GM19328 (cell line): ENCODE measurements around the gene DPYSL5.

ENCODE experiments used
- ATAC-seq: cut with Tn5 transposase; IDR thresholded peaks from one replicate; pipeline ENCODE4 v1.9.1; 2021; ENCODE audit warnings: mild to moderate bottlenecking, moderate library complexity; ENCODE audit not compliant: unreplicated experiment

The DPYSL5 gene

DNA sequence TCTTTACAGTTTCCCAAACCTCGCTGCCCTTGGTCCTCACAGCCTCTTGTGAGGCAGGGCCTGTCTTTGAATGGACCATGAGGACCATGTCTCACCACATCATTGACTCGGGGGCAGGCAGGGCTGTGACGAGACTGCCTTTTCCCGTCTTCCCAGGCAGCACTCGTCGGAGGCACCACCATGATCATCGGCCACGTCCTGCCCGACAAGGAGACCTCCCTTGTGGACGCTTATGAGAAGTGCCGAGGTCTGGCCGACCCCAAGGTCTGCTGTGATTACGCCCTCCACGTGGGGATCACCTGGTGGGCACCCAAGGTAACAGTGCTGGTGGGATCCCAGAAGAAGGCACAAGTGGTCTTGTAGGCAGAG, 76.8 kb downstream of the DPYSL5 start:
- ATAC-seq: no peak

DNA sequence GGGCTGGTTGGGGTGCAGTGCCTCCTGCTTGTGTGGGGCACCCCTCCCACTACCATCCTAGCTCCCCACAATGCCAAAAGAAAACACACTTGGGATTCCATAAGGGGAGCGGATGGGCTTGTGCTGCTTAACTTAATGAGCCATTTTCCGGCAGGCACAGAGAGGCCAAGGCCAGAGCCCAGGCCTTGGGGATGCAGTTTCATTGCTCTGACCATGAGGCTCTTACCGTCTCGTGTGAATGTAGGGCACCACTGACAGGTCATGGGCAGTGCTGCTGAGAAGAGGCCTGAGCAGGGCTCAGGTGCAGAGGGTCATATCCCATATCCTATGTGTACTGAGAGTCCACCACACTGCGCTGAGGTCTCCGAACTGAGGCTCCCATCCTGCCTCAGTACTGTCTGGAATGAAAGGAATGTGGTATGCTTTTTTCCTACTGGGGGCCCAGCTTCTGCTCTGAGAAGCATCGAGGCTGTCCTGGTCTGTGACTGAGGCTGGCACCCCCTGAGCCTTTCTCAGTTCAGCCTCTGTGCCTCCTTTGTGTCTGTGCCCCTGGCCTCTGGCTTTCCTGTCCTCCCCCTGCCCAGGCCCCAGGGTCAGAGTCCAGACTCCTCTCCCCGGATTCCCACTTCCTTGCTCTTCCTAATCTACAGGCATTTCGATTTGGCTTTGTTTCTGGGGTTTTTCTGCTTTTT, 77.3 kb downstream of the DPYSL5 start:
- ATAC-seq: no peak

DNA sequence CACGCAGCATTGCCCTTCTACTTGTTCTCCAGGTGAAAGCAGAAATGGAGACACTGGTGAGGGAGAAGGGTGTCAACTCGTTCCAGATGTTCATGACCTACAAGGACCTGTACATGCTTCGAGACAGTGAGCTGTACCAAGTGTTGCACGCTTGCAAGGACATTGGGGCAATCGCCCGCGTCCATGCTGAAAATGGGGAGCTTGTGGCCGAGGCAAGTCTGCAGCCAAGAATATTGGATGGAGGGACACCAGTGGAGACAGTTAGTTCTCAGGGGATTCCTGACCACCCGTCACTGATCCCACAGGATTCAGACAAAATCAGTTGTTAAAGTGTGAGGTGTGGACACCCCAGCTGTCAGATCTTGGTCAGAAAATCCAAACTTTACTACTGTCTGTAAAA, 79.3 kb downstream of the DPYSL5 start:
- ATAC-seq: no peak

DNA sequence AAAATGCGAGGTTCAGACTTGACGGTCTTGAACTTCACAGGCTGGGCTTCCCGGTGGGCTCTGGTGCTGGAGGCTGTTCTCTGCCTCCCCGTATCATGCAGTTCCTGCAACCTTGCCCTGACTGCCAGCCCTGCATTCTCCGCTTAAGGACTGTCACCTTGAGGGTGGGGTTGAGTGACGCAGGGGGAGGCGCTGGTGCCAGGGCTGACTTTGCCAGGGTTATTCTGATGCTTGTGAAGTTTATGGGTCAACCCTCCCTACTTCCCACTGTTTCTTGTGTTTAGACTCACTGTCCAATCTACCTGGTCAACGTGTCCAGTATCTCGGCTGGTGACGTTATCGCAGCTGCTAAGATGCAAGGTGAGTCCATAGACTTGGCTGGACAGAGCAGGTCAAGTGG, 85.0 kb downstream of the DPYSL5 start:
- no peak for ATAC-seq

DNA sequence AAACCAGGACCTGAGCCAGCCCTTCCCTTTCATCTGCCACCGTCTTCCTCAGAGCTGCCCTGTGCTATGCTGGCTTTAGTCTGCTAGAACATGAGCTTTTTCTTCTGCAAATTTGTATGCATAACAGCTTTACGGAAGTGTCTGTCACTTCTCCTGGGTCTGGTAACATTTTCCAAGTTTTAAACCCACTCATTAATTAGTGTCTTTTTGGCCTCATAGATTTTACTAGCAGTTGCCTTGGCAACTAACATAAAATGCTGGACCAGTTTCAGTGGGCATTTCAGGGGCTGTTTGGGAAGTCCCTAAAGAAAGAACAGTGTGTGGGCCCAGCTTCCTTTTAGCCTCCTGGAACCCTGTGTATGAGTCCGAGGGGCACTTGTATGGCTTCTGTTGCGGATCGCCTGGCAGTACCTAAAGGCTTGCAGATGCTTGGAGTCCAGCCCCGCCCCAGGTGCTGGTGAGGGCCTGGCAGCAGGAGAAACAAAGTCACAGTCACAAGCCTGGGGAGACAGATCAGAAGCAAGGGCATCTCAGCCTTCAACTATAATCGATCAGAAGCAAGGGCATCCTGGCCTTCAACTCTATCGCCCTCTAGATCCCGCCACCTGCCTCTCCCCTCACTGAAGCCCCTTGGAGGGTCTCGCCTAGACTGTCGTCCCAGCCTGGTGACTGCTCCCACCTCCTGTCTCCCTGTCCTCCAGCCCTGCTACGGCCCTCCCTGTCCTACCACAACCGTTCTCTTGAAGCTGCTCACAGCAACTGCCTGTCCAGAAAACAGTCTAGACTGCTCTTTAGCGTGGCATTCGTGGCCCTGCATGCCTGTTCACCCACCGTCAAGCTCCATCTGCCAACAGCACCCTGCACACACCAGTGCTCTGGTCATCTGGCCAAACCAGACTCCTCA, 85.8 kb downstream of the DPYSL5 start:
- ATAC-seq: no peak

DNA sequence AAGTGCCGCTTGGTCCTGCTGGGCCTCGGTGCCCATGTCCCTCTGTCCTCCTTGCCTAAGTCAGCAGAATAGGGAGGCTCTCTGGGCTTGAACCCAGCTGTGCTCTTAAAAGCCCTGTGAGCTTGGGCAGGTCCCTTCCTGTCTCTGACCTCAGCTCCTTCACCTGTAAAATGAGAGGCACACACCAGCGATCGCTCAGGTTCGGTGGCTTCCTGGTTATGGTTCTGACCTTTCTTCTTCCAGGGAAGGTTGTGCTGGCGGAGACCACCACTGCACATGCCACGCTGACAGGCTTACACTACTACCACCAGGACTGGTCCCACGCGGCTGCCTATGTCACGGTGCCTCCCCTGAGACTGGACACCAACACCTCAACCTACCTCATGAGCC, 86.4 kb downstream of the DPYSL5 start:
- no peak for ATAC-seq

DNA sequence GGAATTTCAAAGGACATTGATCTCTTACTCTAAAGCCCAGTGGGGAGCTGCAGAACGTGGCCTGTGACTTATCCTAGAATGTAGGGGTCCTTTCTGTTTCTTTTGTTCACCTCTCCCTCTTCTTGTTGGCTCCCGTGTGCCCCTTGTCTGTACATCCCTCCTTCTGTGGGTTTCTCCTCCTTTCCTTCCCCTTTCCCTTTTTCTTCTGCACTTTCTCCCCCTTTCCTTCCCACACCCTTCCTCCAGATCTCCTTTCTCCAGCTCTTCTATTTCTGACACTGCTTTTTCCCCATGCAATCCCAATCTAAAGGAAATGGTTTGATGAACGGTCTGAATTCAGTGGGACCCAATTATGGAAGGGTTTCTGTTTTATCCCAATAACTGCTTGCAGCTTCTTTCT, 87.1 kb downstream of the DPYSL5 start:
- ATAC-seq: no peak

DNA sequence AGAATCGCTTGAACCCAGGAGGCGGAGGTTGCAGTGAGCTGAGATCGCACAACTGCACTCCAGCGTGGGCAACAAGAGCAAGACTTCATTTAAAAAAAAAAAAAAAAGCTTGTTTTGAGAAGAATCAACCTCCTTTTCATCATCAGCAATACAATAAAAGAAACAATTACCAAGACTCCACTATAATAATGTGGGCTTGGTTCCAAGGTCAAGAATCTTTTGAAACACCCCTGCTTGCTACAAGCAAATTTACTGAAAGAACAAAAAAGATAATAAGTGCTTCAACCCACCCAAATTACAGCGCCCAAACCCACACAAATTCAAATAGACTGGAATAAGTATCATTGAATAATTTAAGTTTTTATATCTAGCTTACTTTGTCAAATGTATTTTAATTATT, 88.9 kb downstream of the DPYSL5 start:
- ATAC-seq: no peak

DNA sequence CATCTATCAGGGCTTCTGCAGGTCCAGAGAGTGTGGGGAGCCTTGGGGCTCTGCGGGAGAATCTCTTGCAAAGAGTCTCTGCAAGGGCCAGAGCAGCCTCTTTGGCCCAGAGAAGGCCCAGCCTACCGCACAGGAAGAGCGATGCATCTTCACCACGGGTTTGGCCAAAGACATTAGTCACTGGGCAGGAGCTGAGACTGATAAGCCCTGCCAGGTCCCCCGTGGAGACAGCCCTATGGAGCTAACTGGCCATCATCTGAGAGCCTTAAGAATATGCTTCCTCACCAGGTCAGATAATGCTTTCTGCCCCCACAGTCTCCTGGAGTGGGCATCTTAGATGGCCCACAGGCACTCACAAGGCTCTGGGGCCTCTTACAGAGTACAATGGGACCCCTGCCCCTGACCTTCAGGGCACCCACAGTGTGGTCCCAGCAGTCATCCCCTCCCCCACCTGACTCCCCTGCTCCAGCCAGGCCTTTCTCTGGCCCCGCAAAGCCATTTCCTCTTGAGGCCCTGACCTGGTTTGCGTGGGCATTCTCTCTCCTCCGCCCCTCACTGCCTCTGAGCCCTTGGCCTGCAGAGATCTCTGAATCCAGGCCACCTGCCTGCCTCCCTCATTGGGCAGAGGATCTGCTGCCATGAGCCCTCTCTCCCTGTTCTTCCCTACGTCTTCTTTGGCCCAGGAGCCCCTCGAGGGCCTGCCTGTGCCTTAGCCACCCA, 90.6 kb downstream of the DPYSL5 start:
- ATAC-seq: no peak

DNA sequence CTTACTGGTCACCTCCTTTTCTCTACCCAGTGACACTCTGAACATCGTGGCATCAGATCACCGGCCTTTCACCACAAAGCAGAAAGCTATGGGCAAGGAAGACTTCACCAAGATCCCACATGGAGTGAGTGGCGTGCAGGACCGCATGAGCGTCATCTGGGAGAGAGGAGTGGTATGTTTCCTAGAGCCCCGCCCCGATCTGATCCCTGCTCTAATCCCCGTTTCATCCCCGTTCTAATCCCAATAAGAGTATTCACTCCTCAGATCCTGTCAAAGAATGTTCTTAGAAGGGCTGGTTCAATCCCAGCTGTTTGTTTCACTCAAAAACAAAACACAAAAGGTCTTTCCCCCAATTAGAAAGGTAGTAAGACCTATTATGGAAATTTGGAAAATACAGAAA, 92.1 kb downstream of the DPYSL5 start:
- ATAC-seq: no peak

DNA sequence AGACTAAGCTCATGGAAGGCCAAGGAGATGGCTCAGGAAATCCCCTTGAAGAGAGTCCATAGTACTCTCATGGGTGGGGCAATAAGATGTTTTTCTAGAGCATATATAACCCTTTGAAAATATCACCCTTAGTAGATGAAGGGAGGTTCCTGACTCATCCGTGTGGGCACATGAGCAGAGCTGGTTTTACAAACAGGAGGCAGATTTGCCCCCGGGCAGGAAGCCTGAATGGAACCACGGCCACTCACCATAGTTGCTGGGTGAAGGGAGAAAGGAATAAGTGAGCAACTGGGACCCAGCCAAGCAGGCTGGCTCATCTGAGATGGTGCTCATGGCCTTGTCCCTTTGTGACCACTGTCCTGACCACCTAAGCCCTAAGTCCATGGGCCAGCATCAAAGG, 93.6 kb downstream of the DPYSL5 start:
- no peak for ATAC-seq

DNA sequence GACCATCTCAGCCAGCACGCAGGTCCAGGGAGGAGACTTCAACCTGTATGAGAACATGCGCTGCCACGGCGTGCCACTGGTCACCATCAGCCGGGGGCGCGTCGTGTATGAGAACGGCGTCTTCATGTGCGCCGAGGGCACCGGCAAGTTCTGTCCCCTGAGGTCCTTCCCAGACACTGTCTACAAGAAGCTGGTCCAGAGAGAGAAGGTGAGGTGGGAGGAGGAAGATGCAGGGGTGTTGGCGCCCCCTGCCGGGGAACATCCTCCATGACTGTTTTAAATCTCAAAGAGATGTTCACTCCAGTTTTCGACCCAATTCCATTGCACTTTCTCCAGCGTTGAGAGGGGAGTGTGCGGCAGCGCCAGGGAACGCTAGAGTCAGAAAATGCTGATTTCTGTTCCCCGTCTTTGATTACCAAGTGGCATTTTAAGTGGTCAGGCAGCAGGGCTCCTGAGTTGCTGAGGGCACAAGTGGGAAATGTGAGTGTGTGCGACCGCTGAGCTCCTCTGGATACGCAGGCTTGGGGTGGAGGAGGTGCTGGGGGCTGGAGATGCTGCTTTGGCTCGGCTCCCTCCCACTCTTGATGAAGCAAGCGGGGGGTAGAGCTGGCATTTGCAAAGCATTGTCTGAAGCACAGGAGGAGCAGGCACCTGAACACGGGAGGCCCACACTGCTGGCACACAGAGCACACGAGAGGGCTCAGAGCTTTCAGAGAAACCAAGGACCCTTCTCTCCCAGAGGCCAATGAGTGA, 94.8 kb downstream of the DPYSL5 start:
- no peak for ATAC-seq

DNA sequence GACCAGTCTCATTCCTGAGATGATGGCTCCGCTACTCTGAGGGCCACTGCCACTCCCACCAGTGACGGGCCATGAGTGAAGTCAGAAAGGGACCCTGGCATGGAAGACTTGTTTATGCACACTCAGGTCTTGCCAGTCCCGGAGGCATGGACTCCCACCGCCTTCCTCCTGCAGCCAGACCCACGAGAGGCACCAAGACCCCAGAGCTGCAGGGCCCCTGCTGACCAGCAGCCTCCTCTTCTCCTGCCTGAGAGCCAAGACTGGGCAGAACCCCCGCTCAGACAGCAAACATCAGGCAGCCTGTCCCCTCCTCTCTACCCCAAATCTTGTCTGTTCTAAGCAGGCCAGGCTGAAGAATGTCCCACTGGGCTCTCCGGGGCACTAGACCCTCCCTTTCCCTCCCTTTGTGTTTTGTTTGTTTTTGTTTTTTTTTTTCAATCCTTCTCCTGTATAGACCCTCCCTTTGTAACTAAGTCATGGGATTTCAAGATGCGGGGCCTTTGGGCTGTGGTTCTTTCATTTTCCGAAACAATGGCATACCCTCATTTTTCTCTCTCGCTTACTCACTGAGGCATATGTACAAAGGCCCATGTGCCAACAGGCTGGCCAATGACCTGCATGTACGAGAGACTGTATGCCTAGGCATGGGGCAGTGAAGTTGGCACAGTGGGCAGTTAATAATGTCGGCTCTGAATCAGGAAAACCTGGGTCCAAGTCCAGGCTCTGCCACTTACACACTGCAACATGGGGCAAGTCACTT, 98.2 kb downstream of the DPYSL5 start:
- no peak for ATAC-seq

DNA sequence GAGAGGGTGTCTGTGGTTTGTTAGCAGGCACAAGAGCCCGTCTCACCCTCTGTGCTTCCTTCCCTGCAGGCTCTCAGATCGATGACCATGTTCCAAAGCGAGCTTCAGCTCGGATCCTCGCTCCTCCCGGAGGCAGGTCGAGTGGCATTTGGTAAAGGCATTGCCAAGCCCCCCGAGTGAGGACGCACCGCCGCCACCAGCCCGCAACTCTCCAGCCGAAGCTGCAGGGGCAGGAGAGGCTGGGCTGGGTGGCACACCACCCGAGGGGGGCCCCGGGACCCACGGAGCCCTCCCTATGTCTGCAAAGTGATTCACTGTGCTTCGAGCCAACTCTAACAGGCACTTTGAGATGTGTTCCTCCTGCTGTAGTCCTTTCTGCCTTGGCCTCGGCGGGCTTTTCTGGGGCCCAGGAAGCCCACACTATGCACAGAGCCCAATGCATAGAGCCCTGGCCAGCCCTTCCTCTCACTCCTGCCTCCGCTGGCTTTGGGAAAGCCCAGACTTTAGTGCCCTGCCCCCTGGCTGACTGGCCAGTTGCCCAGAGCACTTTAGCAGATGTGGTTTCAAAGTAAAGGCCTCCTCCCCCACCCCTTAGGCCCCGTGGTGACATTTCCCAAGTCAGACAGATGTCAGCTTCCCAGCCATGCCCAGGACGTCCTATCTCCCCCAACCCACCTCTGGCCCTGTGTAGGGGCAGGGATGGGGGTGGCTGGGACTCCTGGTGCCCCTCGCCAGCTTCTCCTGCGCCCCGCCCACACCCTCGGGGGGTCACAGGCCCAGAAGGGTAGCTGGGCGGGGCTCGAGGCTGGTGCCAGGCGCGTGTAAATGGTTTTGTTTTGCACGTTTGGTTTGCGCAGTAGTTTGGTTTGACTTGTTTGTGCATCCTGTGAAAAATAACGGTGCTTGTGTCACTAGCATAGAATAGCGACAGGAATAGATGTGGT, 99.2 kb downstream of the DPYSL5 start:
- no peak for ATAC-seq

DNA sequence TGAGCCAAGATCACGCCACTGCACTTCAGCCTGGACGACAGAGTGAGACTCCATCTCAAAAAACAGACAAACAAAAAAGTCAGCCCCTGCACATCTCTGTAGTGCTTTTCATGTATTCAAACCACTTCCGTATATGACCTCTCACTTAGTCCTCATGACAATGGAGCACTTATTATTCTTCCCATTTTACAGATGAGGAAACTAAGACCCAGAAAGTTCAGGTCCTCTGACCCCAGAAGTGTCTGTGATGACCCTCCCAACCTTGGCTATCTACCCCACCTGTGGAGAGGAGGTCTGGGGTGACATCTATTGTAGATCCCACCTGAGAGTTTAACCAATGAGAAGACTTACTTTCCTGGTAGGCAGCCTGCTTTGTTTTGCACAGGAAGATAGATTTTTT, 100.9 kb downstream of the DPYSL5 start:
- ATAC-seq: no peak

DNA sequence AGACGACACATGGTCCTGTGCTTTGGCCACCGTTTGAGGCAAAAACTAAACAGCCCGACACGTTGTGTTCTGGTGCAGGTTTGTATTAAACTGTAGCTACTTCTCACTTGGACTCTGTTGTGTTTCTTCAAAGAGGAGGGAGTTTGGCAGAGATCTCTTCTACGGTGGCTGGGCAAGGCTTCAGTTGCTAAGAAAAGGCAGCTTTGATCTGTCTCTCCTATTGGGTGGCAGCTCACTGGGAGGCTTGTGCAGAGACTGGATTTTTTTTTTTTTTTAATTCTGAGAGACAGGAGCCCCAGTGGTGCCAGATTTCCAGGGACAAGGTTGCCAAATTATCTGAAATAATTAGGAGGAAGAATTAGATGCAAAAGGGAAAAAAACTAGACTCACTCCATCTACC, 102.3 kb downstream of the DPYSL5 start:
- ATAC-seq: no peak

DNA sequence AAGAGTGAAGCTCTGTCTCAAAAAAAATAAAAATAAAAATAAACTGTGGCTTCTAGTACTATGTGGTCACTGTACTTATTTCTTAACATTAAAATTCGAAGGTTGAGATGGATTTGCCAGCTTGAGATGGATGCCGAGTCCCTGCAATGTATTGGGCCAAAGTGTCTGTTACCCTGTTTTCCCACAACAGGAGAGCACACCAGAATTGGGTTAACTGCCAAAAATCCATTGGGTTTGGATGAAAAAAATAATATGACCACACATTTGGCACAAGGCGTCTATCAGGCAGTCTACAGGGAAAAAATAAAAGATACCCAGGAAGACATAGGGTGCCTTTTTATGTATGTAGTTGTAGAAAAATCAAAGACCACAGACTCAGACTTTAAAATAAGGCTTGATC, 103.3 kb downstream of the DPYSL5 start:
- no peak for ATAC-seq

DNA sequence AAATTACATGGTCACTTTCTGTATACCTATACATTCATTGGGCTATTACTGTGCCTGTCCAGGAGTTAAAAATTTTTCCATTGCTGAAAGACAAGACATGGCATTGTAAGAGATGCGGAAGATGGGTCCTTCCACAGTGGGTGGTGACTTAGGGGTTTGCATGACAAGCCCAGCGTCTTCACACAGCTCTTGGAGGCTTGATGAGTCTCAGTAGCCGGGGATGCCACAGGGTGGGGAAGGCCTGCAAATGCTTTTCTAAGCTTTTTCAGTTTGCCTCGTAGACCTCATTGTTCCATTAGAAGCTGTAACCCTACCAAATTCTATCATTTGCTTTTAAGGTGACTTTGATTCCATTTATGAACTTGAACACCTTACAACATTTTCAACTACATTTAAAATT, 104.4 kb downstream of the DPYSL5 start:
- ATAC-seq: no peak

DNA sequence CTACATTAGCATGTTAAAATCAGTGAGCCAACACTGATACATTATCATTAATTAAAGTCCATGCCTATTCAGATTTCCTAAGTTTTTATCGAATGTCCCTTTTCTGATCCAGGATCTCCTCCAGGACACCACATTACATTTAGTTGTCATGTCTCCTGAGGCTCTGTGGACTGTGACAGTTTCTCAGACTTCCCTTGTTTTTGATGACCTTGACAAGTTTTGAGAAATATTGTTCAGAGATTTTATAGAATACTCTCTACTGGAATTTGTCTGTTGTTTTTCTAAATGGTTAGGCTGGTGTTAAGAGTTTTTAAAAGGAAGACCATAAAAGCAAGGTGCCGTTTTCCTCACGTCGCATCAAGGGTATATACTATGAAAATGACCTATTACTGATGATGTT, 106.2 kb downstream of the DPYSL5 start:
- ATAC-seq: no peak
